Muscle layer of colon (tissue), 2 donors: ENCODE results near the gene FAM241B.

ENCODE experiments used
- H3K27ac ChIP-seq: one replicate; pipeline ENCODE4 v1.7.0; 2013; ENCODE audit warnings: low read depth, mild to moderate bottlenecking, low read length, moderate library complexity
- H3K27me3 ChIP-seq, 2 donors: one replicate each; pipeline ENCODE4 v1.7.0; 2013; ENCODE audit warnings: low read length in 2 of 2, mild to moderate bottlenecking in 2 of 2; ENCODE audit not compliant: insufficient read depth in 2 of 2, control insufficient read depth in 1 of 2
- H3K36me3 ChIP-seq: one replicate; pipeline ENCODE4 v1.7.0; 2013; ENCODE audit warnings: mild to moderate bottlenecking, low read length; ENCODE audit not compliant: insufficient read depth
- H3K4me1 ChIP-seq: one replicate; pipeline ENCODE4 v1.7.0; 2013; ENCODE audit warnings: mild to moderate bottlenecking, low read length; ENCODE audit not compliant: insufficient read depth
- H3K4me3 ChIP-seq, 2 donors: one replicate each; pipeline ENCODE4 v1.7.0; 2013; ENCODE audit warnings: low read length in 2 of 2, low read depth in 1 of 2, mild to moderate bottlenecking in 1 of 2, moderate library complexity in 1 of 2
- H3K9ac ChIP-seq: one replicate; pipeline ENCODE4 v1.7.0; 2013; ENCODE audit warnings: low read length
- H3K9me3 ChIP-seq: one replicate; pipeline ENCODE4 v1.7.0; 2013; ENCODE audit warnings: mild to moderate bottlenecking, low read length
- donor health status: abdominal sarcoma.
- donor health status: Adenocarcinoma of cecum.

Gene FAM241B

DNA sequence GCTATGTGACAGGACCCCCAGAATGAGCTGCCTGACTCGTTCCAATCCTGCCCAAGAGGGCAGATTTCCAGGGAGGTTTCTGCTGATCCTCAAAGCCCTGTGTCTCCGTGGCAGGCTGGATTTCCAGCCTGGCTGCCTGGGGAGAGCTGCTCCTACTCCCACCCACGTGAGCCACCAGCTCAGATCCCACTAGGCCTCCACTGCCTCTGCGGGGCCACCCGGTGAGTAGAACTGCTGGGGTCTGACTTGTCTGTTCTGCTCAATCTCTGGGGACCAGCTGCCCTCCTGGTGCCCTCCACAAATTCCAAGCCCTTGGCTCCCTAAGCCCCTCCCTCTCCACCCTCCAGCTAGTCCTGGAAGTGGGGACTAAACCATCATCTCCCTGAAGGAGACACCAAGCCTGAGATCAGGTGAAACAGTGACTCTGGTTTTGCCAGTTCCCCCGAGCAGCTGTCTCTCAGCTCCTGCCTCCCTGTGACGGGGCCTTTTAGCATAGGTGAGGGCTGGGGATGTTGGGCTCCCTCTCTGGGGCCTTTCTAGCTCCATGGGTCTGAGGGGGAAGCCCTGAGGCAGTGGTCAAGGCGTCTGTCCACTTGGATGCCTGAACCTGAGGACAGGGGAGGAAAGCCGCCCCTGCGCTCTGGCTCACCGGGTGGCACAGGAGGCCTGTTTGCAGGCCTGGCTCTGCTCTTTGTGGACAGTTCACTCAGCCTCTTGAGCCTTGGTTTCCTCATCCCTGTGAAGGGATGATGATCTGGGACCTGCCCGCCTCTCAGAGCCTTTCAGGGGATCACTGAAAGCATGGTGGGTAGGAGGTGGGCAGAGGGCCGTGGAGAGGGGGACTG lies 5.6 kb downstream of the FAM241B start:
- Histone ChIP-seq H3K4me1 (peaks cover 4% of the 10 kb centered on the region), H3K9ac (no peak overlapping the region), H3K27ac (no peak overlapping the region), H3K4me3 (no peak overlapping the region), H3K27me3 (no peaks in the 10 kb centered on the region), H3K9me3 (no peaks in the 10 kb centered on the region), H3K36me3 (no peaks in the 10 kb centered on the region)

DNA sequence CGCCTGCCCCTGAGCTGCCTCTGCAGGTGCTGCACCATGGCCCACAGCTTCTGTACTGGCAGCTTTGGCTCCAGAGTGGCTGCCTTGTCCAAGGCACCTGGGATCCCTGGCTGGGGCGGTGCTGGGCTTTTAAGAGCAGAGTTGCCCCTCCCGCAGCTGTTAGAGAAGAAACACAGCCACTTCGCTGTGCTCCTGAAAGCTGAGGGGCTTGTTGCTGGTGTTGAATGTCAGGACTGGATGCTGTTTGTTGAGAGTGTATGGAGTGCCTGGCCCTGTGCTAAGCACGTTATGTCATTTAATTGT lies 6.2 kb downstream of the FAM241B start:
- Histone ChIP-seq H3K9me3 (no peaks in the 10 kb centered on the region), H3K36me3 (no peaks in the 10 kb centered on the region), H3K27me3 (no peaks in the 10 kb centered on the region), H3K9ac (no peak overlapping the region), H3K4me1 (no peaks in the 10 kb centered on the region), H3K27ac (no peak overlapping the region), H3K4me3 (no peak overlapping the region)

DNA sequence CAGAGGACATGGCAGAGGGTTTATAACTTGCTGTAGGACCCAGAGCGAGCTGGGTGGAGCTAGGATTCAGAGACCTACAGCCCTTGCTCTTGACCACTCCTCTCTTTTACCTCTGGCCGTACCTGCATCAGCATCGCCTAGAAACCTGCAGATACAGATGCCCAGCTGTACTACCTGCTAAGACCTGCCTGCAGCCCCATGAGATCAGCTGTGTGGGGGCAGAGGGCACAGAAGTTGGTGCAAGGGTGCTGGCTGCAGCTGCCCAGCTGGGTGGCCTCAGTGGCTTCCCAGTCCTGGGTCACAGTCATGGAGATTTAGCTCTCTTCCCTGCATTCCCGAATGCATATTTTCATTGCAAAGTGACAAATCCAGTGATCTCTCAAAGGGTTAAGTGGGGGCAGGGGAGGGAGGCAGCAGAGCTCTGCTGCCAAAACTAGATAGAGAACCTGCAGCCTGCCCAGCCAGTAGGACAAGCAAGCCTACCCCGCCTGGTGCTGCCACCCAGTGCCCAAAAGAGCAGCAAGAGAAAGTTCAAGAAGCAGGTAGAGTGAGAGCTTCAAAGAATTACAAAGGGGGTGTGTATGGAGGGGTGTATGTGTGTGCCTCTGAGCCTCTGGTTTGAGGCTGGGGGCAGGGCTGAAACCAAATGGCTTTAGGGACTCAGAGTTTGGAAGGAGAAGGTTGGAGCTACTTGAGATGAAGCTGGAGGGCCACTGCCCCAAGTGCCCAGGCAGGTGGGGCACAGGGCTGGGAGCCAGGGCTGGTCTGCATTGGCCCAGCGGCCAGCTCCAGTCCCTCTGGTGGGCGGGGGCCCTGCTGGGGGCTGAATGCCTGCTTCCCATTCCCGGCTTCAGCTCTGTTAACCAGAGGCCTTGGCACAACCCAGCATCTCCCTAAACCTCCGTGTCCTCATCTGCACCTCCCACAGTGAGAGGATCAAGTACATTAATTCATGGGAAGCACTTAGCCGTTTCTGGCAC lies 6.9 kb downstream of the FAM241B start:
- Histone ChIP-seq H3K9me3 (no peaks in the 10 kb centered on the region), H3K4me1 (no peaks in the 10 kb centered on the region), H3K36me3 (no peaks in the 10 kb centered on the region), H3K27me3 (no peaks in the 10 kb centered on the region), H3K27ac (no peak overlapping the region), H3K9ac (no peak overlapping the region), H3K4me3 (no peak overlapping the region)

DNA sequence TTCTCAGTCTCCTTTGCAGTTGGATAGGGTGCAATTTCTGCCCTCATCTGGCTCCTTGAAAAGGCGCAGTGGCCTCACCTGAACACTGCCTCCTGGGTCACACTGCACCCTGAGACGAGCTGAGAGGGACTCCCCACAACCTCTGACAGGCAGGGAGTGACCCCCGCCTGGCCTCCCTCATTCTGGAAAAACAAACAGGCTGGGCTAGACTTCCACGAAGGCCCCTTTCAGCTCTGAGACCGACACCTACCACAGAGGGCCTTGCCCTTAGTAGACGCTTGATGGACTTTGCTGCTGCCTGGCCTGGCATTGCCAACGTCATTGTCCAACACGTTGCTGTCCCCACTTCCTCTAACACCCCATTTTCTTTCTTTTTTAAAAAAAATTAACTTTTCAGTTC lies 8.6 kb downstream of the FAM241B start:
- Histone ChIP-seq H3K36me3 (no peaks in the 10 kb centered on the region), H3K4me3 (no peak overlapping the region), H3K27ac (no peak overlapping the region), H3K27me3 (no peaks in the 10 kb centered on the region), H3K9me3 (no peaks in the 10 kb centered on the region), H3K4me1 (no peaks in the 10 kb centered on the region), H3K9ac (no peak overlapping the region)

DNA sequence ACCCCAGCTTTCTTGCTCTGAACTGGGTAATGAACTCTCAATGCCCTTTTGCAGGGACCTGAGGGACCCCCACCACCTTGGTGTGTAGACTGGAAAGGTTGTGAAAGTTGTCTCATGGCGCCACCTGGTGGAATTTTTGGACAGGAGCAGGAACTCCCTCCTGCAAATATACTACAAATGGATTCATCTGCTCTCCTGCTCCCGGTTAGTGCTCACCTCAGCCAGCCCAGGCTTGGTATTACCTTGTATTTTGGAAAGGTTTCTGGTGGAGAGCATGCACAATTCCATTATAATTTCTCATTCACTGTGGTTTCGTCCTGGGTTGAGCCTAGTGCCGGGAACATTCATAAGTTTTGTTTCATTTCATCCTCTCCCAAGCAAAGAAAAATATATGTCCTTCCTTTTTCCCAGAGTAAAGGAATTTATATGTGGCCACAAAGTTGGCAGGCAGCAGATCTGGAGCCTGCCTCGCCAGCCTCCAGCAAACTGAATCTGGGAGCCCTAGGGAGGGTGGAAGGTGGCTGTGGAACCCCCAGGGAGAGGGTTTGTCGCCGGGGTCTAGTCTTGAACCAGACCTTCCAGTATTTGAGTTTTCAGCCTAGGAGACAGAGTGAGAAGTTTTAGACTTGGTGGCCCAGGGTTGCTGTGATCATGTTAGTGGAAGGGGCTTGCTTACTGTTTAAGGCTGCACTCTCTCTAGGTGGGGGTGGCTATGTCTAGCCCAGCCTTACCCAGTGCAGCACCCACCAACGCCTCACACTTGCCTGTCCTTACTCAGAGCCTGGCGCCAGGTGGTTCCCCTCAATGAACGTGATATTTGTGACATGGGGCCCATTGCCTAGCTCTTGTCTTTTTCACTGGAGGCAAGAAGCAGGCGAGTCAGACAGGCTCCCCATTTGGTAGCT lies 9.5 kb downstream of the FAM241B start:
- Histone ChIP-seq H3K27ac (no peak overlapping the region), H3K9ac (no peak overlapping the region), H3K9me3 (no peaks in the 10 kb centered on the region), H3K36me3 (no peaks in the 10 kb centered on the region), H3K4me1 (no peaks in the 10 kb centered on the region), H3K4me3 (no peak overlapping the region), H3K27me3 (no peaks in the 10 kb centered on the region)

DNA sequence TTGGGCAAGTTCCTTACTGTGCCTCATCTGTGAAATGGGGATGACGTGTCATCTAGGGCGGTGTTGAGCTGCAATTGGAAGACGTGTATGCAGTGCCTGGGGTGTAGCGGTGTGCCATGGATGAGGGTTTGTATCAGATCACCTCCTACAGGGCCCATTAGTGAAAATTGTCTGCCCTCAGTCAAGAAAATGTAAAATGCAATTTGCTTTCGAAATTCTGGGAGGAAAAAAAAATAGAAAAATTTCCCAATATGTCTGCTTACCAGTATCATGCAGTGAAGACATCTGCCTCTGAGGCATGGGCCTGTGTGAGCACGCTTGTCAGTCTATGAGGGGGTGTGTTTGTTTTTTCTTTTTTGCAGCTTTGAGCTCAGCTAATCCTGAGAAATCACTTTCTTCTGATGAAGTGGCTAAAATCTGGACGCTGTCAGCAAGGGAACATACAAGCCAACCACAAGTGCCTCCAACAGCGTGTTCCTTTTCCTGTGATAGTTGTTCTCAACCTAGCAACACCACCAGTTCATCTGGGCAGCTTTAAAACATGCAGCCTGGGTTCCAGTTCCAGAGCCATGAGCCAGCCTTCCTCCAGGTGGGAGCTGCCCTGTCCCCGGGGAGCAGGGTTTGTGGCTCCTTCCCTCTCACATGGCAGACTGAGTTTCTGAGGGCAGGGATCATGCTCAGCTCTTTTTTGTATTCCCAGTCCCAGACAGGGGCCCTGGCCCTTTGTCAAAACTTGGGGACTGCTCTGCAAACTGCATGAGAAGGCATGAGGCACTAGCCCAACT lies 10.3 kb downstream of the FAM241B start:
- H3K4me1 ChIP-seq = no peaks in the 10 kb centered on the region
- H3K9me3 ChIP-seq = no peaks in the 10 kb centered on the region
- H3K27me3 ChIP-seq = no peaks in the 10 kb centered on the region
- H3K36me3 ChIP-seq = no peaks in the 10 kb centered on the region
- H3K9ac ChIP-seq = no peak overlapping the region
- H3K27ac ChIP-seq = no peak overlapping the region
- H3K4me3 ChIP-seq = no peak overlapping the region

GRCh38 chr10:69641261-69641980 lies 11.4 kb downstream of the FAM241B start:
- no peaks in the 10 kb centered on the region for H3K27me3 ChIP-seq

DNA sequence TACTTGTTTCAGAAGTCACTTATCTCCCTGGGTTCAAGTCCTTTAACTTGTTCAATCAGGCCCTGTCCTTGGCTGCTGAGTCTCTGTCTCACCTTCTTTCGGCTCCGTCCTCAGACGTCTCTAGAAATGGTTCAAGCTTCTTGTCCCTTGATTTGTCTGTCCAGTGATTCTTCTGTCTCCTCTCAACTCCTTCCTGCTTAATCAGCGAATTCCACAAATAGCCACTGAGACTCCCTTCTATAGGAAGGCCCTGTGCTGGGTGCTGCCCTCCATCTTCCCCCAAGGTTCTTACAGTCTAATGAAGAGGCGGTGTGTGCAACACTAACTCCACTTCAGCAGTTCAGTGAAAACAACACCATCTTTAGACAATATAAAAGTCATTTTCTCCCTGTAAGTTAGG lies 12.7 kb downstream of the FAM241B start:
- Histone ChIP-seq H3K9me3 (no peaks in the 10 kb centered on the region), H3K36me3 (no peaks in the 10 kb centered on the region), H3K4me3 (no peak overlapping the region), H3K27me3 (no peaks in the 10 kb centered on the region), H3K27ac (no peak overlapping the region), H3K9ac (no peak overlapping the region), H3K4me1 (no peaks in the 10 kb centered on the region)

More at GRCh38 chr10:69641261-69641980, 11.4 kb downstream of the FAM241B start:
- Histone ChIP-seq H3K27ac (no peak overlapping the region), H3K4me3 (no peak overlapping the region), H3K9me3 (no peaks in the 10 kb centered on the region), H3K36me3 (no peaks in the 10 kb centered on the region), H3K4me1 (no peaks in the 10 kb centered on the region), H3K9ac (no peak overlapping the region)

DNA sequence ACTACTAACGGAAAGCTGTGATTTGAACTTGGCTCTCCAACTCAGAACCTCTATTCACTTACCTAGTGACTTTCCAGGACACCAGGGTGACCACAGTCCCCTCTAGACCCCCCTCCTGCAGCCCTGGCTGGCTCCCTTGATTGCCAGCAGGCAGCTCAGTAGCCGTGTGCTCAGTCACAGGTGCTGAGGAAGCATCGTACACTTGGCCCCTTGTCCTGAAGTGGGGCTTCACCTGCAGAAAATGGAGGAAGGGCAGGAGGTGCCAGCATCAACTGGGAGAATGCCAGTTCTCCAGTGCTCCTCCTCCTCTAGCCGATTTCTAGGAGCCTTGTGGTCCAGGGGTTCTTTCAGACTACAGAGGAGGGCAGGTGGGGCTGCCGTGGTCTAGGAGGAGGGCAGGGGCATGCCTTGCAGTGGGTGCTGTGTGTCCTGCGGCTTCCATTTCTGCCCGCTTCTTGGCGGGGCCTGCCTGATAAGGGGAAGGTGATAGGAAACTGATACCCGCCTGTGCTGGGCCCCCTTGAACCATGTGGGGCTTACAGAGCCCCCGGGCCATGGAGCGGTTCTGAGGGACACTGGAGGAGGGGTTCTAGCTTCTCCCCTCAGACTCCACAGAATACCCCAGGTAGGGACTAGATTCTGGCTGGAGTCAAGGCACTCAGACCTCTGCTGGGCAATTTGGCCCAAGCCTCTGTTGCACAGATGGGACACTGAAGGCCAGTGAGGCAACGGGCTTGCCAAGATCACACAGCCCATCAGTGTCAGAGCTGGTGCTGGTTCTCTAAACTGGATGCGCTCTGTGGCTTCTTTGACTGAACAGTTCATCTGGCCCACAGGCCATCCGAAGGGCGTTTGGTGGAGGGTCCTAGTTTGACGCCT lies 14.0 kb downstream of the FAM241B start:
- no peak overlapping the region for H3K4me3 ChIP-seq
- H3K9me3 ChIP-seq = no peaks in the 10 kb centered on the region
- H3K9ac ChIP-seq = no peak overlapping the region
- no peaks in the 10 kb centered on the region for H3K36me3 ChIP-seq
- no peak overlapping the region for H3K27ac ChIP-seq
- no peaks in the 10 kb centered on the region for H3K27me3 ChIP-seq
- H3K4me1 ChIP-seq = no peaks in the 10 kb centered on the region
